Measurements from ENCODE around the gene CHD1. TPM values are rescaled to one million over a fixed set of nuclear protein-coding genes. Genes with fewer than 3 reads are reported as not detected.

The CHD1 gene
- total RNA-seq, 1 experiment from 2014 or later, result 52.5 TPM

DNA sequence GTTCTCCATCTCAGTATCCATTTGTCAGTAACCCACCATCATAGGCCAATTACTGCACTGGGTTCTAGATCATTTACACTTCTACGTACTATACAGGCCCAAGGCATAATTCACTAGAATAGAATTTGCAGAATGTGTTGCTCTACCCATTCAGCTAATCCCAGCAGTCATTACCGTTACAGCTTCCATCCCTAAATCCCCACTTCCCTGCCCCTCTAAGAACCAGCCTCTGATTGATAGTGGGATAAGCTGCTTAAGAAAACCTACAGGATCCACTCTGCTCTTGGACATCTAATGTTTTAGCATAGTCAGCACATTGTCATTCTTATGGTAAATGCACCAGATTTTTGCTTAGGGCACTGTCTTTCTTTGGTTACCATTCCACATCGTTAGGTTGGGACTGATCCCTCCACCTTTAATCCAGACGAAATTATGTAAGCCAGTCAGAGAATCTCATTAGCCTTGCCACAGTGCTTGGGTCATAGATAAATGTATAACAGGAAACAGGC, 39.3 kb upstream of the CHD1 start:
- H3K9me3 ChIP-seq, result 0 out of 2 replicates have a peak, but pooled peaks cover 3% of the 10 kb centered on the region
- Mint-ChIP-seq H3K27ac (ENCODE audit: unreplicated experiment) (no peak overlapping the region), H3K36me3 (ENCODE audit: insufficient read depth, unreplicated experiment) (peaks cover 7% of the 10 kb centered on the region), H3K9me3 (ENCODE audit: unreplicated experiment) (peaks cover 8% of the 10 kb centered on the region), H3K4me1 (ENCODE audit: low read depth, unreplicated experiment) (peaks cover 9% of the 10 kb centered on the region), H3K27me3 (ENCODE audit: insufficient read depth, unreplicated experiment) (no peaks in the 10 kb centered on the region), H3K4me3 (ENCODE audit: unreplicated experiment) (no peak overlapping the region)
- H3K36me3 ChIP-seq (ENCODE audit: control insufficient read depth, insufficient read depth, low read length), result no peaks in the 10 kb centered on the region
- intact Hi-C loops (cut with micrococcal nuclease; ENCODE audit: unreplicated experiment), result no loop called here
- H3K4me3 ChIP-seq (ENCODE audit: low read depth, low read length), result no peak overlapping the region
- DNase-seq, result no peak
- BruUV-seq (replicated peaks), result no TSS peak
- ChIA-PET POLR2A (no interaction called here), CTCF (no interaction called here)
- no peaks in the 10 kb centered on the region for H3K27me3 ChIP-seq (replicated peaks; ENCODE audit: control insufficient read depth, insufficient read depth, low read length)
- TF ChIP-seq, protein P1, sequence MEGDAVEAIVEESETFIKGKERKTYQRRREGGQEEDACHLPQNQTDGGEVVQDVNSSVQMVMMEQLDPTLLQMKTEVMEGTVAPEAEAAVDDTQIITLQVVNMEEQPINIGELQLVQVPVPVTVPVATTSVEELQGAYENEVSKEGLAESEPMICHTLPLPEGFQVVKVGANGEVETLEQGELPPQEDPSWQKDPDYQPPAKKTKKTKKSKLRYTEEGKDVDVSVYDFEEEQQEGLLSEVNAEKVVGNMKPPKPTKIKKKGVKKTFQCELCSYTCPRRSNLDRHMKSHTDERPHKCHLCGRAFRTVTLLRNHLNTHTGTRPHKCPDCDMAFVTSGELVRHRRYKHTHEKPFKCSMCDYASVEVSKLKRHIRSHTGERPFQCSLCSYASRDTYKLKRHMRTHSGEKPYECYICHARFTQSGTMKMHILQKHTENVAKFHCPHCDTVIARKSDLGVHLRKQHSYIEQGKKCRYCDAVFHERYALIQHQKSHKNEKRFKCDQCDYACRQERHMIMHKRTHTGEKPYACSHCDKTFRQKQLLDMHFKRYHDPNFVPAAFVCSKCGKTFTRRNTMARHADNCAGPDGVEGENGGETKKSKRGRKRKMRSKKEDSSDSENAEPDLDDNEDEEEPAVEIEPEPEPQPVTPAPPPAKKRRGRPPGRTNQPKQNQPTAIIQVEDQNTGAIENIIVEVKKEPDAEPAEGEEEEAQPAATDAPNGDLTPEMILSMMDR (IDR thresholded peaks at IDR 0.05; ENCODE audit: insufficient read depth in 1 of 2, low read depth in 1 of 2, low read length in 1 of 2, severe bottlenecking in 1 of 2, unreplicated experiment in 1 of 2), result no peak
- H3K4me1 ChIP-seq, result peaks cover 10% of the 10 kb centered on the region

GRCh38 chr5:98965226-98965625, 36.4 kb upstream of the CHD1 start:
- ChIA-PET POLR2A (no interaction called here), CTCF (no interaction called here)
- DNase-seq, result no peak
- no peak overlapping the region for H3K4me3 ChIP-seq (ENCODE audit: low read depth, low read length)
- H3K9me3 ChIP-seq, result 0 out of 2 replicates have a peak, but pooled peaks cover 3% of the 10 kb centered on the region
- Mint-ChIP-seq H3K36me3 (ENCODE audit: insufficient read depth, unreplicated experiment) (peaks cover 7% of the 10 kb centered on the region), H3K27ac (ENCODE audit: unreplicated experiment) (no peak overlapping the region), H3K4me1 (ENCODE audit: low read depth, unreplicated experiment) (peaks cover 20% of the 10 kb centered on the region), H3K27me3 (ENCODE audit: insufficient read depth, unreplicated experiment) (no peaks in the 10 kb centered on the region), H3K4me3 (ENCODE audit: unreplicated experiment) (no peak overlapping the region), H3K9me3 (ENCODE audit: unreplicated experiment) (peaks cover 16% of the 10 kb centered on the region)
- intact Hi-C loops (cut with micrococcal nuclease; ENCODE audit: unreplicated experiment), result no loop called here
- TF ChIP-seq, protein P1 (IDR thresholded peaks at IDR 0.05; ENCODE audit: insufficient read depth in 1 of 2, low read depth in 1 of 2, low read length in 1 of 2, severe bottlenecking in 1 of 2, unreplicated experiment in 1 of 2), result no peak
- no peaks in the 10 kb centered on the region for H3K36me3 ChIP-seq (ENCODE audit: control insufficient read depth, insufficient read depth, low read length)
- peaks cover 21% of the 10 kb centered on the region for H3K4me1 ChIP-seq
- no peaks in the 10 kb centered on the region for H3K27me3 ChIP-seq (replicated peaks; ENCODE audit: control insufficient read depth, insufficient read depth, low read length)
- no TSS peak for BruUV-seq (replicated peaks)

DNA sequence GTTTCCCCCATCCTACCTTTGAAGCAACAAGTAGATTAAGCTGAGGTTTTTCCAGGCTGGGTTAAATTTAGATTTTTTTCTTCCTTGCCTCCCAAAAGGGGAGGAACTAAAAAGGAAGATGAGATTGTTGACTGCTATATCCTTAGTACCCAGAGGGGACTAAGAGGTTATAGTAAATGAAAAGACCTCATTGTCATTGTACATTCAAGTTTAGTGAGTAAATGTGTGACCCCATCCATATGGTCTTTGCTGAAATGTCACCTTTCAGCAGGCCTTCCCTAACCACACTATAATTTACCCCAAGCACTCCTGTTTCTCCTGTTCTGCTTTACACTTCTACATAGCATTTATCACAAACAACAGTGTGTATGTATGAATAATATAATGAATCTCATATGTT, 35.8 kb upstream of the CHD1 start:
- Mint-ChIP-seq H3K27ac (ENCODE audit: unreplicated experiment) (no peak overlapping the region), H3K27me3 (ENCODE audit: insufficient read depth, unreplicated experiment) (no peaks in the 10 kb centered on the region), H3K4me1 (ENCODE audit: low read depth, unreplicated experiment) (peaks cover 20% of the 10 kb centered on the region), H3K36me3 (ENCODE audit: insufficient read depth, unreplicated experiment) (peaks cover 7% of the 10 kb centered on the region), H3K9me3 (ENCODE audit: unreplicated experiment) (peaks cover 16% of the 10 kb centered on the region), H3K4me3 (ENCODE audit: unreplicated experiment) (no peak overlapping the region)
- Histone ChIP-seq H3K4me3 (ENCODE audit: low read depth, low read length) (no peak overlapping the region), H3K27me3 (replicated peaks; ENCODE audit: control insufficient read depth, insufficient read depth, low read length) (no peaks in the 10 kb centered on the region), H3K36me3 (ENCODE audit: control insufficient read depth, insufficient read depth, low read length) (no peaks in the 10 kb centered on the region), H3K9me3 (0 out of 2 replicates have a peak, but pooled peaks cover 3% of the 10 kb centered on the region), H3K4me1 (peaks cover 21% of the 10 kb centered on the region)
- BruUV-seq (replicated peaks), result no TSS peak
- TF ChIP-seq, protein P1 (IDR thresholded peaks at IDR 0.05; ENCODE audit: insufficient read depth in 1 of 2, low read depth in 1 of 2, low read length in 1 of 2, severe bottlenecking in 1 of 2, unreplicated experiment in 1 of 2), result no peak
- CTCF ChIA-PET, result no interaction called here
- POLR2A ChIA-PET, result no interaction called here
- intact Hi-C loops (cut with micrococcal nuclease; ENCODE audit: unreplicated experiment), result no loop called here
- DNase-seq, result no peak

Data from Caco-2 (cell line).